HG03354 (cell line): ENCODE data around the gene CACNB4.
"Not testable (repeated sequence)": the region's sequence is repeated elsewhere in the genome, so short reads cannot be mapped to it uniquely, and the experiment has no call there.

Experiments used
- ATAC-seq: cut with Tn5 transposase; IDR thresholded peaks from one replicate; pipeline ENCODE4 v1.9.1; 2021; ENCODE audit warnings: mild to moderate bottlenecking; ENCODE audit not compliant: unreplicated experiment, poor library complexity, severe bottlenecking

CACNB4 gene

DNA sequence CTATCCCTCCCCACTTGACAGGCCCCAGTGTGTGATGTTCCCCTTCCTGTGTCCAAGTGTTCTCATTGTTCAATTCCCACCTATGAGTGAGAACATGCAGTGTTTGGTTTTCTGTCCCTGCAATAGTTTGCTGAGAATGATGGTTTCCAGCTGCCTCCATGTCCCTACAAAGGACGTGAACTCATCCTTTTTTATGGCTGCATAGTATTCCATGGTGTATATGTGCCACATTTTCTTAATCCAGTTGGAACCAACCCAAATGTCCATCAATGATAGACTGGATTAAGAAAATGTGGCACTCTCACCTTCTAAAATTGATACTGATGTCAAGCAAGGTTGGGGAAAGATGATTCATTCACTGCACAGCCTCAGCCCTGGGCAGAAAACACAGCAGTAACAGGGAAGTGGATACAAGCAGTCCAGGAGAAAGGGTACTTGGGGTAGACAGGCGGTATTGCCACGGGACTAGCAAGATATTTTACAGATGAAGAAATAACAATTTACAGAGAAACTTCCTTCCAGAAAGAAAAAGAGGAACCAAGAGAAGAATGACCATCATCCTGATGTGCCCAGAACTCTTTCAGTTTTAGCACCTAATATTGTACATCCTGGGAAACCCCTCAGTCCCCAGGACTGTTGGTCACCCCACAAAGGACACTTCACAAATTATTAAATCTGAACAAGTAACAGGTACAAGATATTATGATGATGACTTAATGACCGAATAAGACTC, 68.1 kb downstream of the CACNB4 start:
- peak; percentile 67 for ATAC-seq

GRCh38 chr2:152028182-152028862, 70.5 kb downstream of the CACNB4 start:
- no peak for ATAC-seq

GRCh38 chr2:152025678-152026287, 73.1 kb downstream of the CACNB4 start:
- peak; percentile 97 for ATAC-seq

DNA sequence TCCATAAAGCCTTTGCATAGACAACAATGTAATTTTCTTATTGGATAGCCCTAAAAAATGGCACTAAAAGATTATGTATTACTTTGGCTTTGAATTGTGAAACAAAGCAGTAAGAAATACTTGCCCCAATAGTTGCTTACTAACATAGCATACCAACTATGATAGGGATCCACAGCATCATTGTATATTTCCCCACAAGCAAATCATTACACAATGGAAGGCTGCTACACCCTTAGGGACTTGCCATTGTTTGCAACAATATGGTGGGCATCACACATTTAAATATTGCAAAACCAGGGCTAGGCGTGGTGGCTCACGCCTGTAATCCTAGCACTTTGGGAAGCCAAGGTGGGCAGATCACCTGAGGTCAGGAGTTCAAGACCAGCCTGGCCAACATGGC, 74.4 kb downstream of the CACNB4 start:
- no peak for ATAC-seq

GRCh38 chr2:152022090-152022489, 76.8 kb downstream of the CACNB4 start:
- ATAC-seq: no peak

DNA sequence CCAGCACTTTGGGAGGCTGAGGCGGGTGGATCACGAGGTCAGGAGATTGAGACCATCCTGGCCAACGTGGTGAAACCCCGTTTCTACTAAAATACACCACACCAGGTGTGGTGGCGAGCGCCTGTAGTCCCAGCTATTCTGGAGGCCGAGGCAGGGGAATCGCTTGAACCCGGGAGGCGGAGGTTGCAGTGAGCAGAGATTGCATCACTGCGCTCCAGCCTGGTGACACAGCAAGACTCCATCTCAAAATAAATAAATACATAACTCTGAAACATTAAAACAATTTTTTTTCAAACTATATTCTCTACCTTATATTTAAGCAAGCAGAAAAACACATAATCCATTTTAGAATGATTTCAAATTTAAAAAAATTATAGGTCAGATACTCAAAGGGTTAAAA, 77.8 kb downstream of the CACNB4 start:
- ATAC-seq: not testable (repeated sequence)

- ATAC-seq: no peak
Observed at GRCh38 chr2:152019732-152020131, 79.1 kb downstream of the CACNB4 start.

GRCh38 chr2:152016181-152017120, 82.4 kb downstream of the CACNB4 start:
- ATAC-seq: no peak

GRCh38 chr2:152015552-152015951, 83.3 kb downstream of the CACNB4 start:
- no peak for ATAC-seq

GRCh38 chr2:152012697-152013096, 86.1 kb downstream of the CACNB4 start:
- ATAC-seq: no peak

DNA sequence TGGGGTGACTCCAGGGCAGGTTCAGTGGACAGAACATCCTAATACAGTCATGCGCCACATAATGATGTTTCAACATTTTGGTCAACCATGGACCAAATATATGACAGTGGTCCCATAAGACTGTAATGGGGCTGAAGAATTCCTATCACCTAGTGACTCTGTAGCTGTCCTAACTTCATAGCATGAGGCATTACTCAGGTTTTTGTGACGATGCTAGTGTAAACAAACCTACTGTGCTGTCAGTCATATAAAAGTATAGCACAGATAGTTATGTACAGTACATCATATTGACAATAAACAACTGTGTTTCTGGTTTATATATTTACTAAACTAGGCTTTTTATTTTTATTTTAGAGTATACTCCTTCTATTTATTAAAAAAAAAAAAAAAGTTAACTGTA, 87.1 kb downstream of the CACNB4 start:
- ATAC-seq: no peak

GRCh38 chr2:152005607-152006006, 93.2 kb downstream of the CACNB4 start:
- ATAC-seq: no peak

DNA sequence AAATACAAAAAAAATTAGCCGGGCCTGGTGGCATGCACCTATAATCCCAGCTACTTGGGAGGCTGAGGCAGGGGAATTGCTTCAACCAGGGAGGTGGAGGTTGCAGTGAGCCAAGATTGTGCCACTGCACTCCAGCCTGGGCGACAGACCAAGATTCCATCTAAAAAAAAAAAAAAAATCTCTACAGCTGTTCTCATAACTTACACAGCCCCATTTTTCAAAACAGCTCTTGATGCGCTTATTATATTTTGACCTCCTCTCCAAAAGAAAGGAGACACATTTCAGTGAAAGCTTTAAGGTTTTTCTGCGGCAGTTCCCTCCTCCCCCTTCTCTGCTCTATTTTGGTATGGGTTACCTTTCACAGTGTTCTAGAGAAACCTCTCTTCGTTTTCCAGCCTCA, 95.6 kb downstream of the CACNB4 start:
- not testable (repeated sequence) for ATAC-seq

DNA sequence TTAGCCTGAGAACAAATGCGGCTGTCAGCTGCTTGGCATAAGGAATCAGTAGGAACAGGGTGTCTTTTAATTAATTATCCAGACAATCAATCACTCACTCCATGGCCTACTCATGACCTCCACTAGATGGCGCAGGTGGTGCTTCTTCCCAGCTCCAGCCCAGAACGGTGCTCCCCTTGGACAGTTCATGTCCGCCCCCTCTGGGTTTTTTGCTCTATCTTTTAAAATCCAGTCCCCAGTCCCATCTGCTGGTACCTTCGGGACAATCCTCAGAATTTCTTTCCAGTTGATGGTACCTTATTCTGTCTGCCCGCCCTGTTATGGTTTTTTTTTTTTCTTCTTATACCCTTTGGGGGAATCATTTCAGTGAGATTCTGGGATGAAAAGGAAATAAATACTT, 99.8 kb downstream of the CACNB4 start:
- ATAC-seq: peak; percentile 82

DNA sequence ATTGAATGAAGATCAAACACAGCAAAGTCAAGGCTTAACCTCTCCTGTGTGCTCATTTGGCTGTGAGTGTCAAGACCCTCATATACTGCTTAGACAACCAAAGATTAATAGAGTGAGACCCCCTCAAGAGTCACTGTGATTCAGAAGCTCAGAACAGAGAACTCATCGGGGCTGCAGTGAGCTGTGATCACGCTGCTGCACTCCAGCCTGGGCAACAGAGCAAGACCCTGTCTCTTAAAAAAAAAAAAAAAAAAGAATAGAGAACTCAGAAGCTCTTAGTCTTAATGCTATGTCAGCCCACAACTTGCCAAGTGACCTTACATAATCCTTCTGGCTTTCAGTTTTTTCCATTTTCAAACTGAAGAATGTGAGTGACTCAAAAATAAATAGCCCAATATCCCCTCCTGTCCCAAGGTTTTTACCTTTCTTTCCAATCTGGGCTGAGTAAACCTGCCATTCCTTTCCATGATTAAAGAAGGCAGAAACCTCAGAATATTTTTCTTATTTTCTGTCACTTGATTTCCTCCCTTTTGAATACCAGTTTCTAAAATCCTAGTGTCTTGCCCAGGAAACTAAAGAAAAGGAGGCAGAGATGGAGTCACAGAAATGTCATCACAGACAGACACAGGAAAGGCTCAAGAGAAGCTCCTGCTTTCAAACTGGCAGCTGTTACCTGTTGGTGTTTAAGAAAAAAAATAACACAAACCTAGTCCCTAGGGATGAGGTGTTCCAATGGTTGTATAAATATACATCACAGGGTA, 102.4 kb downstream of the CACNB4 start:
- no peak for ATAC-seq

DNA sequence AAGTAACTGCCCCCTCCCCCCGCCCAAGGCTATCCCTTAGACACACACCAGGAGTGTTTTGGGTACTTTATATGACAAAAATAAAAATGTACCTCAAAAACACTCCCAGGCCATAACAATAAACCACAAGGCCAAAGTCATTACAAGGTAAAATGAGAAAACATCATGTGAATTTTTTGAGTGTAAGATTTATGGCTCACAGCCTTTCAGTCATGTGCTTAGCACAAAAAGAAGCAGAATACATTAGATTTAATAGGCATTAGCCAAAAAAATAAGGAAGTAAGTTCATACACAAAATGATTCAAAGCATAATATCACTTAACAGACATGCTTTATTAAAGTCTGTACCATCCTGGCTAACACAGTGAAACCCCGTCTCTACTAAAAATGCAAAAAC, 103.7 kb downstream of the CACNB4 start:
- no peak for ATAC-seq

DNA sequence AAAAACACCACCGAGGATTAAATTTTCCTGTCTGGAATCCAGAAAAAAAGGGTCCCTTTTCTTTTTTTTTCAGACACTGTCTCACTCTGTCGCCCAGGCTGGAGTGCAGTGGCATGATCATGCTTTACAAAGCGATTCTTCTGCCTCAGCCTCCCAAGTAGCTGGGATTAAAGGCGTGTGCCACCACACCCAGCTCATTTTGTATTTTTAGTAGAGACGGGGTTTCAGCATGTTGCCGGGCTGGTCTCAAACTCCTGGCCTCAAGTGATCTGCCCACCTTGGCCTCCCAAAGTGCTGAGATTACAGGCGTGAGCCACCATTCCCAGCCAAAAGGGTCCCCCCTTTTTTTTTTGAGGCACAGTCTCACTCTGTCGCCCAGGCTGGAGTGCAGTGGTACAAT, 104.7 kb downstream of the CACNB4 start:
- not testable (repeated sequence) for ATAC-seq

DNA sequence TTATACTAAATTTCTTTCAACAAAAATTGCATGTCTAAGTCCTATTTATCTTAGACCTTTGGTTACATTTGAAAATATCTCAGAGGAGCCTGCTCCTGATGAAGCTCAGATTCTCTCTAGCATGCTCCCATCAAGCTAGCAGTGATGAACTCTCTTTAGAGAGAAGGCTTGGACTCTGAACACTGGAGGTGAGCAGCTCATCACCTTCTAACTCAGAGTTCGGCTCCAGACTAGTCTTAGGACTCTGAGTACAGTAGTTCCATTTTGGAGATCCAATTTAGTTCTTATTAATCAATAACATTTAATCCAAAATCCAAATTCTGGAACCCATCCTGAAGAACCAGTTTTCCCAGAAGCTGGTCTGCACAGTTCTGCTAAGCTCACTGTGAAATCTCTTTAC, 107.8 kb downstream of the CACNB4 start:
- ATAC-seq: no peak

DNA sequence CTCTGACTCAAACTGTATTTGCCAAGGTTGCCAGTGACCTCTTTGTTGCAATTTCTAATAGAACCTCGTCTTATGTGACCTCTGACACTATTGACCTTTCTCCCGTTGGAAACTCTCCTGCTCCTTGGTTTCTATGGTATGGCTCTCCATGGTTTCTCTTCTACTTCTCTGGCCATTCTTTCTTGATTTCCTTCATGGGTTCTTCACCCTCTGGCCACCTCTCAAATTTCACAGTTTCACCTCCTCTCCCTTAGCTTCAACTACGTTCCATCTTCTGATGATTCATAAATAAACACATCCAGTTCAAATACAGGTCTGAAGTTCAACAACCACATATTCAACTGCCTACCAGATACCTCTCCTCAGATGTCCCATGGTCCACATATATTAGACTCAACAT, 109.5 kb downstream of the CACNB4 start:
- no peak for ATAC-seq
